B cell (primary cell): Measurements from ENCODE around the gene TREH. TPM values are rescaled to one million over a fixed set of nuclear protein-coding genes. Genes with fewer than 3 reads are reported as not detected.

Source experiments
- ATAC-seq: fragments of 200-7000 bp; cut with Tn5 transposase; one replicate; pipeline ENCODE4 v1.10.0; 2021; ENCODE audit warnings: low read depth, mild to moderate bottlenecking, moderate number of reproducible peaks, moderate library complexity
- CTCF ChIA-PET: fragments of 350-600 bp; sonication (Branson Sonifier 250); formaldehyde crosslinking; loops from one replicate; lab custom pipeline; 2021; ENCODE audit warnings: antibody characterized with exemption, inconsistent platforms; lab: Charles Lee
- POLR2A ChIA-PET: fragments of 350-600 bp; sonication (Branson Sonifier 250); formaldehyde crosslinking; loops from one replicate; lab custom pipeline; 2021; ENCODE audit warnings: antibody characterized with exemption; lab: Charles Lee
- DNase-seq: peaks from one replicate; pipeline ENCODE4 v3.0.0; 2013
- H2AFZ ChIP-seq: 2 replicates; pipeline ENCODE4 v1.6.1; 2012; ENCODE audit warnings: mild to moderate bottlenecking, low read depth, low read length; ENCODE audit not compliant: insufficient read depth, poor library complexity, severe bottlenecking
- H3K27ac ChIP-seq, 2 donors: 1 replicate in 1 of 2; 2 replicates in 1 of 2; pipeline ENCODE4 v1.5.1; 2012 to 2013; ENCODE audit warnings: low read length in 2 of 2, mild to moderate bottlenecking in 2 of 2, moderate library complexity in 1 of 2
- H3K27me3 ChIP-seq, 4 experiments: fragments of 200-600 bp in 1 of 4; sonication (generic) in 1 of 4; replicated peaks in 1 of 4; 1 replicate in 2 of 4; 2 replicates in 2 of 4; pipeline versions ENCODE4 v1.6.1 to v1.7.0; 2013 to 2016; ENCODE audit warnings: low read length in 3 of 4, mild to moderate bottlenecking in 2 of 4, mixed read lengths in 1 of 4, moderate library complexity in 1 of 4; ENCODE audit not compliant: insufficient read depth in 4 of 4, control insufficient read depth in 3 of 4; ENCODE audit errors: control extremely low read depth in 1 of 4
- H3K36me3 ChIP-seq, 2 experiments: replicated peaks in 1 of 2; 1 replicate in 1 of 2; 2 replicates in 1 of 2; pipeline versions ENCODE4 v1.6.1 to v1.7.1; 2013; ENCODE audit warnings: low read length in 1 of 2; ENCODE audit not compliant: insufficient read depth in 2 of 2, control insufficient read depth in 1 of 2; ENCODE audit errors: control extremely low read depth in 1 of 2, extremely low read depth in 1 of 2
- H3K4me1 ChIP-seq, 2 donors: fragments of 200-600 bp in 1 of 2; sonication (generic) in 1 of 2; 1 replicate in 1 of 2; 2 replicates in 1 of 2; pipeline versions ENCODE4 v1.5.1 to v1.6.1; 2013 to 2017; ENCODE audit warnings: low read length in 2 of 2; ENCODE audit not compliant: control insufficient read depth in 2 of 2, insufficient read depth in 2 of 2
- H3K4me2 ChIP-seq: replicated peaks from 2 replicates; pipeline ENCODE3; 2012; ENCODE audit warnings: mild to moderate bottlenecking, low read depth, low read length; ENCODE audit not compliant: poor library complexity, severe bottlenecking
- H3K4me3 ChIP-seq, 5 experiments: fragments of 200-600 bp in 1 of 5; sonication (generic) in 1 of 5; 1 replicate in 3 of 5; 2 replicates in 2 of 5; pipeline versions ENCODE4 v1.5.1 to v1.7.0; 2011 to 2016; ENCODE audit warnings: low read length in 4 of 5, mild to moderate bottlenecking in 4 of 5, low read depth in 2 of 5, control low read depth in 1 of 5, moderate library complexity in 1 of 5; ENCODE audit not compliant: insufficient read depth in 1 of 5; ENCODE audit errors: control extremely low read depth in 1 of 5, extremely low read depth in 1 of 5
- H3K79me2 ChIP-seq: fragments of 200-600 bp; sonication (generic); one replicate; pipeline ENCODE4 v1.6.0; 2016; ENCODE audit warnings: low read length; ENCODE audit not compliant: control insufficient read depth, insufficient read depth
- H3K9ac ChIP-seq: fragments of 200-600 bp; sonication (generic); 2 replicates; pipeline ENCODE4 v1.6.1; 2017; ENCODE audit warnings: mild to moderate bottlenecking, low read length, moderate library complexity
- H3K9me3 ChIP-seq, 3 donors: one replicate each; pipeline versions ENCODE4 v1.6.1 to v1.7.1; 2013; ENCODE audit warnings: low read length in 2 of 3; ENCODE audit not compliant: control insufficient read depth in 2 of 3, insufficient read depth in 1 of 3; ENCODE audit errors: control extremely low read depth in 1 of 3
- H4K20me1 ChIP-seq: 2 replicates; pipeline ENCODE4 v1.6.0; 2012; ENCODE audit warnings: mild to moderate bottlenecking, low read length; ENCODE audit not compliant: insufficient read depth, control insufficient read depth, poor library complexity, severe bottlenecking
- H3K27ac Mint-ChIP-seq: one replicate; pipeline ENCODE4 v1.8.0; 2021; ENCODE audit warnings: mixed read lengths
- H3K27me3 Mint-ChIP-seq: one replicate; pipeline ENCODE4 v1.8.0; 2021; ENCODE audit warnings: mixed read lengths
- H3K4me1 Mint-ChIP-seq: one replicate; pipeline ENCODE4 v1.8.0; 2021; ENCODE audit warnings: mixed read lengths
- H3K4me3 Mint-ChIP-seq: one replicate; pipeline ENCODE4 v1.8.0; 2021; ENCODE audit warnings: mixed read lengths
- H3K9me3 Mint-ChIP-seq: one replicate; pipeline ENCODE4 v1.8.0; 2022; ENCODE audit warnings: mixed read lengths; ENCODE audit not compliant: insufficient read depth
- EZH2 ChIP-seq: IDR thresholded peaks from 2 replicates; pipeline ENCODE4 v1.6.1; 2012; ENCODE audit warnings: borderline replicate concordance, low read depth, mild to moderate bottlenecking, moderate library complexity, low read length; ENCODE audit not compliant: insufficient read depth, poor library complexity, severe bottlenecking
- WGBS: methylation state at CpG from one replicate; pipeline ENCODE4 v1.1.5; 2013; ENCODE audit warnings: missing lambda C conversion rate; ENCODE audit not compliant: insufficient coverage; 5-methylcytosine and 5-hydroxymethylcytosine counted together
- intact Hi-C: fragments of 100-400 bp; cut with micrococcal nuclease; formaldehyde crosslinking; loops from one replicate; pipeline ENCODE4 v1.10.0; 2022
- polyA plus RNA-seq: library from polyadenylated mRNA; depleted of rRNA; stranded (reverse); fragments of >200 nt; gene quantifications from 2 replicates; pipeline ENCODE4 v1.2.3, GENCODE V29; 2012
- total RNA-seq, 2 donors: library from RNA; stranded (reverse); fragments of 120-200 nt in 1 of 2; gene quantifications; 1 replicate in 1 of 2; 2 replicates in 1 of 2; pipeline versions ENCODE4 v1.2.3 to v1.2.4, GENCODE V29; 2013 to 2022
- TF ChIP-seq, protein P1 (sequence below): fragments of 200-600 bp; IDR thresholded peaks from one replicate; pipeline ENCODE4 v1.8.0; 2022; ENCODE audit warnings: antibody characterized with exemption, mild to moderate bottlenecking

TREH gene
- total and polyA plus RNA-seq, 2 donors (not counting 1 experiment from before 2014, with no cell fraction given) = not detected

- ChIA-PET POLR2A (no interaction called here), CTCF (interaction anchor here (0.5 to 1.5 kb wide), 4 partner anchors 21 to 560 kb away, joined by 3 to 4 read pairs (median 3); no protein-coding TSS in a partner anchor)
- Histone ChIP-seq H3K79me2 (no peaks in the 10 kb centered on the region), H3K4me1 (no peaks in the 10 kb centered on the region), H3K9me3 (no peaks in the 10 kb centered on the region), H3K9ac (no peak overlapping the region), H3K4me2 (no peak overlapping the region), H3K4me3 (no peak overlapping the region), H3K27ac (no peak overlapping the region), H4K20me1 (no peaks in the 10 kb centered on the region), H3K27me3 (peaks cover 0 to 5% (median 2%) of the 10 kb centered on the region in 4 experiments), H3K36me3 (no peaks in the 10 kb centered on the region), H2AFZ (no peak overlapping the region)
- TF ChIP-seq, protein P1, sequence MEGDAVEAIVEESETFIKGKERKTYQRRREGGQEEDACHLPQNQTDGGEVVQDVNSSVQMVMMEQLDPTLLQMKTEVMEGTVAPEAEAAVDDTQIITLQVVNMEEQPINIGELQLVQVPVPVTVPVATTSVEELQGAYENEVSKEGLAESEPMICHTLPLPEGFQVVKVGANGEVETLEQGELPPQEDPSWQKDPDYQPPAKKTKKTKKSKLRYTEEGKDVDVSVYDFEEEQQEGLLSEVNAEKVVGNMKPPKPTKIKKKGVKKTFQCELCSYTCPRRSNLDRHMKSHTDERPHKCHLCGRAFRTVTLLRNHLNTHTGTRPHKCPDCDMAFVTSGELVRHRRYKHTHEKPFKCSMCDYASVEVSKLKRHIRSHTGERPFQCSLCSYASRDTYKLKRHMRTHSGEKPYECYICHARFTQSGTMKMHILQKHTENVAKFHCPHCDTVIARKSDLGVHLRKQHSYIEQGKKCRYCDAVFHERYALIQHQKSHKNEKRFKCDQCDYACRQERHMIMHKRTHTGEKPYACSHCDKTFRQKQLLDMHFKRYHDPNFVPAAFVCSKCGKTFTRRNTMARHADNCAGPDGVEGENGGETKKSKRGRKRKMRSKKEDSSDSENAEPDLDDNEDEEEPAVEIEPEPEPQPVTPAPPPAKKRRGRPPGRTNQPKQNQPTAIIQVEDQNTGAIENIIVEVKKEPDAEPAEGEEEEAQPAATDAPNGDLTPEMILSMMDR = no peak
- TF ChIP-seq EZH2 = no peak
- H3K4me1 Mint-ChIP-seq = no peaks in the 10 kb centered on the region
- WGBS = 89% methylated on average over 1 of the region's 8 CpGs
- ATAC-seq (no peak), DNase-seq (no peak)
- H3K4me3 Mint-ChIP-seq = no peak overlapping the region
- peaks cover 3% of the 10 kb centered on the region for H3K27me3 Mint-ChIP-seq
- no peaks in the 10 kb centered on the region for H3K9me3 Mint-ChIP-seq
- intact Hi-C loops = no loop called here
- H3K27ac Mint-ChIP-seq = no peak overlapping the region
Measured at GRCh38 chr11:118636569-118637290, 42.7 kb downstream of the TREH start.

GRCh38 chr11:118635642-118636041 is 43.8 kb downstream of the TREH start:
- H3K4me1 ChIP-seq = no peaks in the 10 kb centered on the region
- no peak overlapping the region for H3K9ac ChIP-seq
- intact Hi-C loops = no loop called here
- no peaks in the 10 kb centered on the region for H3K9me3 Mint-ChIP-seq
- H3K4me2 ChIP-seq = no peak overlapping the region
- H3K9me3 ChIP-seq = no peaks in the 10 kb centered on the region
- H3K79me2 ChIP-seq = no peaks in the 10 kb centered on the region
- H3K27ac ChIP-seq = no peak overlapping the region
- H4K20me1 ChIP-seq = no peaks in the 10 kb centered on the region
- H3K27ac Mint-ChIP-seq = no peak overlapping the region
- H2AFZ ChIP-seq = no peak overlapping the region
- ATAC-seq (no peak), DNase-seq (no peak)
- 85% methylated on average over 1 of the region's 2 CpGs for WGBS
- H3K4me3 Mint-ChIP-seq = no peak overlapping the region
- peaks cover 4% of the 10 kb centered on the region for H3K27me3 Mint-ChIP-seq
- H3K36me3 ChIP-seq = no peaks in the 10 kb centered on the region
- peaks cover 0 to 5% (median 2%) of the 10 kb centered on the region in 4 experiments for H3K27me3 ChIP-seq
- H3K4me1 Mint-ChIP-seq = no peaks in the 10 kb centered on the region
- POLR2A ChIA-PET = interaction anchor here (0.5 kb wide), 1 partner anchor 99 kb away, joined by 5 read pairs; no protein-coding TSS in a partner anchor
- CTCF ChIA-PET = interaction anchor here (0.6 to 1.4 kb wide), 3 partner anchors 141 to 464 kb away, joined by 3 read pairs; no protein-coding TSS in a partner anchor
- H3K4me3 ChIP-seq = no peak overlapping the region
- no peak for TF ChIP-seq EZH2
- TF ChIP-seq, protein P1 = no peak
